Ovary (tissue), 3 donors: Measurements from ENCODE around the gene THUMPD3.

Source experiments
- CTCF ChIP-seq, 3 donors: fragments of 450-650 bp in 2 of 3; fragments of 200-600 bp in 1 of 3; IDR thresholded peaks; one replicate each; pipeline versions ENCODE4 v1.5.1 to v1.8.0; 2016 to 2022; ENCODE audit warnings: antibody characterized with exemption in 3 of 3, mild to moderate bottlenecking in 1 of 3
- EP300 ChIP-seq: sonication (generic); formaldehyde crosslinking; IDR thresholded peaks from one replicate; pipeline ENCODE4 v1.6.1; 2017; ENCODE audit warnings: antibody characterized with exemption
- POLR2A ChIP-seq: fragments of 450-650 bp; IDR thresholded peaks from one replicate; pipeline ENCODE4 v1.6.1; 2017; ENCODE audit warnings: antibody characterized with exemption, mild to moderate bottlenecking, moderate library complexity
- donor health status: DM: no; HTN: no; CAD: no.

- TF ChIP-seq CTCF (IDR thresholded peaks at IDR 0.05) (no peak), POLR2A (no peak), EP300 (no peak)
These were observed 42.9 kb downstream of the THUMPD3 start for GRCh38 chr3:9405756-9406155.
